Measurements from ENCODE around the gene GPC3. TPM values are rescaled to one million over a fixed set of nuclear protein-coding genes. Genes with fewer than 3 reads are reported as not detected.
A peak's percentile ranks its signal among the peaks of the same experiment; 100 is the strongest.
"Not testable (repeated sequence)": the region's sequence is repeated elsewhere in the genome, so short reads cannot be mapped to it uniquely, and the experiment has no call there.

The GPC3 gene
- total RNA-seq, 2 experiments from 2014 or later: 0.40 to 0.72 TPM

DNA sequence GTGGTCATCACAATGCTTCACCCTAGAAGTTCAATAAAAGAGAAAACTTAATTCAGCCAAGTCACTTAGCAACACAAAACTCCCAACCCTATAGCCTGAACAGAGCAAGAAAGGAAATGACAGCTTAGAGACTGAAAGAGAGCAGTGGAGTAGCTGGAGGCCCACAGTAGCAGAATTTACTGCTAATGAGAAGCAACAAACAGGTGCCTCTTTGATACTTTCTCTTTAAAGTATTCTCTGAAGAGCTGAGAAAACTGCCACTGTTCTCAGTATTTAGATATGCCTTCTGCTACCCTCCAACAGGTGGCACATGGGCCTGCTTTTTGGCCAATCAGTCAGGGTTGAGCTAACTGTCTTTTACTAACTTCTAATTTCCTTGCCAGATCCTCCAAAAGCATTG is 240.0 kb downstream of the GPC3 start:
- no peaks in the 10 kb centered on the region for H3K9me3 Mint-ChIP-seq
- ATAC-seq (ENCODE audit: low read depth): peak; percentile 52
- no peak for DNase-seq
- H3K27ac Mint-ChIP-seq: no peak overlapping the region
- no peaks in the 10 kb centered on the region for H3K27me3 Mint-ChIP-seq
- peaks cover 21% of the 10 kb centered on the region for H3K4me1 Mint-ChIP-seq
- H3K36me3 Mint-ChIP-seq: no peaks in the 10 kb centered on the region
- POLR2A ChIA-PET: no interaction called here
- H3K4me3 Mint-ChIP-seq: no peak overlapping the region

DNA sequence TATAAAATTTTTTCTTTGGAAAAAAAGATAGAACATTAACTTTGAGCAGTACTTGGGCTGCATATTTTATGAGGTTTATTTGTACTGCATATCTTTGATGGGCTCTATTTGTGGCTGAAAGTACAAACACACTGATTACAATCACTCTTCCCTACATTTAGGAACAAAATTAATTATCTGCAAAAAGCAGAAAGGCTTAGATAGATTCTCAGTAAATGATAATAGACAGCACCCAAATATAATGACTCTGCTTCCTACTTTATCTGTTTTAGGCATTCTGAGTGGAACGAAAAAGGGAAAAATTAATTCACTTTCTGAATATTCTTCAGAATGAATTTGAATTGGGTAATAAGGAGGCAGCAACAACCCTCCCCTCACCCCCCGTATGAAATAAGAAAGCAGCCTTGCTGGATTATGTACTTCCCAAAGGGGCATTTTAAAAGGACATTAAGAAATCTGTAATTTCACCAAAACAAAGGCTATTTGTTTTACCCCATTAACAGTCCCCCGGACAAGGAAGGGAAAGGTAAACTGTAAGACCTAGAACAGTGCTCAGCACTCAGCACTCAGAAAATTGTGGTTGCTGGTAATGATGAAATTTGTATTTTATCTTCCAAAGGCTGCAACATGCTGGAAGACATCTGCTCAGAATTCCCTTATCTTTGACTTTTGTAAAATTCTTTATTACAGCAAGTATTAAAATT is 242.6 kb downstream of the GPC3 start:
- POLR2A ChIA-PET: no interaction called here
- Mint-ChIP-seq H3K9me3 (no peaks in the 10 kb centered on the region), H3K4me3 (no peak overlapping the region), H3K27ac (no peak overlapping the region), H3K27me3 (no peaks in the 10 kb centered on the region), H3K4me1 (peaks cover 13% of the 10 kb centered on the region), H3K36me3 (no peaks in the 10 kb centered on the region)
- DNase-seq (no peak), ATAC-seq (ENCODE audit: low read depth) (no peak)

DNA sequence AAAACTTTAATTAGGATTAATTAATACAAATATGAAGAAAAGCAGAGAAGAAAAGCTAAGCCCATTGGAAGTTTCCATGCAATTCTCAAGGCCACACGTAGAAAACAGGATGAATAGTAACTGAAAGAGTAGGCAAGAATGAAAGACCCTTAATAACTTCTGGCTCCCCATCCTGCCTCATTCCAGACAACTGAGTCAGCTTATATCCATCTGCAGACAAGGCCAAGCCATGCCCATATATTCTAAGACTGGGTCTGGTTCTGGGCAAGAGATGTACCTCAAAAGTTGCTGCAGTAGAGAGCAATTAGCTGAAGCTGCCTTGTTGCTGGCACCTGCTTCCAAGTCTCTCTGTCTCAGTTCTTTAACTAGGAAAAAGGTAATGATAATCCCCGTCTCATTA is 244.1 kb downstream of the GPC3 start:
- H3K4me1 Mint-ChIP-seq: peaks cover 12% of the 10 kb centered on the region
- H3K27me3 Mint-ChIP-seq: no peaks in the 10 kb centered on the region
- no peak for DNase-seq
- no peak overlapping the region for H3K4me3 Mint-ChIP-seq
- no peak for ATAC-seq (ENCODE audit: low read depth)
- no peak overlapping the region for H3K27ac Mint-ChIP-seq
- H3K9me3 Mint-ChIP-seq: no peaks in the 10 kb centered on the region
- POLR2A ChIA-PET: no interaction called here
- no peaks in the 10 kb centered on the region for H3K36me3 Mint-ChIP-seq

DNA sequence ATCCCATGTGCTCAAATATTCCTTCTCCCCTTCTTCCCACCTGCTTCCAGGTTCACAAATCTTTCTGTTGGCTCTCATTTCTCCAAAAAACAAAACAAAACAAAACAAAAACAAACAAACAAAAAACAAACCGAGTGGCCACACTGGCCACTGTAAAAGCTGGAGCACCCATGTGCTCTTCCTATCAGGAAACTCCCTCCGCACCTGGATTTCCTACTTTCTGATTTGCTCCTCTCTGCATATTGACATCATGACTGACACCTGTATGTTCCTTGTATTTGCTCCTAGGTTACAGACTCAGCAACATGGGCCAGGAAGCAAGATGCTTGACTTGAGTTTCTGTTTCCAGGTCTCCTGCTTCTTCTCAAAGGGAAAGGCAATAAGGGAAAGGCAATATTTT is 258.8 kb downstream of the GPC3 start:
- Mint-ChIP-seq H3K4me1 (peaks cover 7% of the 10 kb centered on the region), H3K4me3 (no peak overlapping the region), H3K27me3 (no peaks in the 10 kb centered on the region), H3K36me3 (no peaks in the 10 kb centered on the region), H3K9me3 (peaks cover 1% of the 10 kb centered on the region), H3K27ac (no peak overlapping the region)
- POLR2A ChIA-PET: no interaction called here
- no peak for ATAC-seq (ENCODE audit: low read depth)
- no peak for DNase-seq

DNA sequence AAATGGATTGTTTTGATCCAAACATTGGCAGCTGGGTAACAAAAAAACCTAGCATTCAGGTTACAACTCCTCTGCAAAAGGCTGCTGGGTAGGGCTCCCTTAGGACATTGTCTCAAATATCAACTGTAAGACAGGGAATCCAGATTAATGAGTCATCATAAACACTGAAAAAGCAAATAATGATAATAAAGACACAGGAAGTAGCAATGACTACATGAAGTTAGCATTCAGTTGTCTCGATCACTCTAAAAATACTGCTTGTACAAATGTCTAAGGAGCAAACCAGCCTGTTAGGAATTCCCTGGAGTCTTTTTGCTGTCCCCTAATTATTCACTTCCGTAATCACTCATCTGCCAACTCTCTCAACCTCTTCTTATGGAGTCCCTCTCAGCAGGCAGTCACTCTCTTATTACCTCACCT is 259.2 kb downstream of the GPC3 start:
- Mint-ChIP-seq H3K36me3 (no peaks in the 10 kb centered on the region), H3K9me3 (peaks cover 1% of the 10 kb centered on the region), H3K27me3 (no peaks in the 10 kb centered on the region), H3K4me3 (no peak overlapping the region), H3K27ac (no peak overlapping the region), H3K4me1 (peaks cover 7% of the 10 kb centered on the region)
- ATAC-seq (ENCODE audit: low read depth): no peak
- POLR2A ChIA-PET: no interaction called here
- DNase-seq: no peak

DNA sequence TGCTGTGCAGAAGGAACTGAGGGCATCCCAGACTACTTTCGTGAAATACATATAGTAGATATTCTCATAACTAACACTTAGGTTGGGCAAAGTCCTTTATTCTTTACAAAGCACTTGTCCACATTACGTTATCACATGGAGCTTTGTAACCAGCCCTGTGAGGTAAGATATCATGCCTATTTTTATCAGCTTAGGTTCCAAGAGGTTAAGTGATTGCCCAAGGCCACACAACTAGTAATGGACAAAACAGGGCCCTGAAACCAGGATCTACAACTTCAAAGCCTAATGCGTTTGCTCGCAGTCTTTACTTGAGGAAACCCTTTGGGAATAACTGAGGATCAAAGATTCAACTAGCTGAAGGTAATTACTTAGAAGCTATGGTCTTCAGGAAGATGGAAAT is 261.5 kb downstream of the GPC3 start:
- Mint-ChIP-seq H3K9me3 (peaks cover 1% of the 10 kb centered on the region), H3K4me3 (no peak overlapping the region), H3K27ac (no peak overlapping the region), H3K4me1 (peaks cover 7% of the 10 kb centered on the region), H3K27me3 (no peaks in the 10 kb centered on the region), H3K36me3 (no peaks in the 10 kb centered on the region)
- DNase-seq: no peak
- POLR2A ChIA-PET: no interaction called here
- ATAC-seq (ENCODE audit: low read depth): no peak

DNA sequence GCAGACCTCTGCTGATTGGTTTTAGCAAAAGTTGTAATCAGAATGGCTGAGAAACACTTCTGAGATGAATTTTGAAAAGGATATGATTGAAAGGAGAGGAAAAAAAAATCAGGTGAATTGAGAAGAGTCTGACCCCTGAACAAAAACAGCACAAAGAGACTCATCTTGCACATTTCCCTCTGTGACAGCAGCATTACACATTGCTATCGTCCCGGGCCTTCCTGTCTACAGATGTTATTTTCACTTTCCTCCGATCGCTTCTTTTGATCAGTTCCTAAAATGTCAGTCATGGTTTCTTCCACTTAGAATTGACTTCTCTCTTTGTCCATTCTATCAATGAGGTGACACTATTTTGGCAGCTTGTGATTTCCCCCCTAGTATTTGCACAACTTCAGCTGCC is 262.6 kb downstream of the GPC3 start:
- H3K36me3 Mint-ChIP-seq: no peaks in the 10 kb centered on the region
- ATAC-seq (ENCODE audit: low read depth) (peak; percentile 47), DNase-seq (no peak)
- peaks cover 1% of the 10 kb centered on the region for H3K9me3 Mint-ChIP-seq
- peak overlapping the region; percentile 75 for H3K4me3 Mint-ChIP-seq
- POLR2A ChIA-PET: no interaction called here
- peak overlapping the region; percentile 47 for H3K27ac Mint-ChIP-seq
- H3K4me1 Mint-ChIP-seq: peaks cover 7% of the 10 kb centered on the region
- no peaks in the 10 kb centered on the region for H3K27me3 Mint-ChIP-seq

DNA sequence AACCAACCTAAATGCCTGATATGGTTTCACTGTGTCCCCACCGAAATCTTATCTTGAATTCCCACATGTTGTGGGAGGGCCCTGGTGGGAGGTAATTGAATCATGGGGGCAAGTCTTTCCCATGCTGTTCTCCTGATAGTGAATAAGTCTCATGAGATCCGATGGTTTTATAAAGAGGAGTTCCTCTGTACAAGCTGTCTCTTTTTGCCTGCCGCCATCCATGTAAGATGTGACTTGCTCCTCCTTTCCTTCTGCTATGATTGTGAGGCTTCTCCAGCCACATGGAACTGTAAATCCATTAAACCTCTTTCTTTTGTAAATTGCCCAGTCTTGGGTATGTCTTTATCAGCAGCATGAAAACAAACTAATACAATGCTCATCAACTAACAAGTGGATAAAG is 265.1 kb downstream of the GPC3 start:
- H3K9me3 Mint-ChIP-seq; POLR2A ChIA-PET; H3K27ac Mint-ChIP-seq; H3K36me3 Mint-ChIP-seq; ATAC-seq (ENCODE audit: low read depth); H3K4me1 Mint-ChIP-seq; DNase-seq; H3K4me3 Mint-ChIP-seq; H3K27me3 Mint-ChIP-seq: not testable (repeated sequence)

DNA sequence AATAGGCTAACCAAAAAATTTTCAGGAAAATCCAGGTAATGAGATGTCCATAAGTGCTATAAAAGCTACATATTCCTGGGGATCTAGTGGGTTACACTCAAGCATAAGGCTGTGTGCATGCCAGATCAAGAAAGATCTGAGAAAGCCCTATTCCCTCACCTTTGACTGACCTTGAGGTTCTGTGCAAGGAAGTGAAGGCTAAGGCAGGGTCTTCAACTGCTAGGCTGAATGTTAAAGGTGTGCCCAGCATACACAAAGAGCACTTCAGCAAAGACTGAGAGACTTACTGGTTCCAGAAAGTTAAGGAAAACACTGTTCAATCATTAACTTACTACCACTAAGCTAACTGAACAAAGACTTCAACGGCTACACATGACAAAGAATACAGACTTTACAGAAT is 269.7 kb downstream of the GPC3 start:
- no peak for ATAC-seq (ENCODE audit: low read depth)

DNA sequence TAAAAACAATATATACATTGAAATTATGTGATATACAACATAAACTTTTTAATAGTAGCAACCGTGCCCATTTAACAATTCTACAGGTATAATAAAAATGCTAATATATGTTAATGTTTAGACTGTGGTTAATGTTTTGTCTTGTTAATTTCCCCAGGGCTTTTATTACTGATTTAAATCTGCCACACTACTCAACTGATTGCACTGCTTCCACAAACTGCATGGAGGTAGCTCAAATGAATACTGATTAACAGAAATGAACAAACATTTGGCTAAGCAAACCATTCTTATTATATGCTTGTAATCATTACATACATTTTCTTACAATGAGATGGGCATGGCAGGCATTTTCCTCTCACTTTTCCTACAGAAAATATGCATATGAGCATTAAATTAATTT is 275.9 kb downstream of the GPC3 start:
- ATAC-seq (ENCODE audit: low read depth): no peak
- Mint-ChIP-seq H3K4me1 (no peaks in the 10 kb centered on the region), H3K4me3 (no peak overlapping the region), H3K27ac (no peak overlapping the region), H3K9me3 (no peaks in the 10 kb centered on the region), H3K27me3 (no peaks in the 10 kb centered on the region), H3K36me3 (no peaks in the 10 kb centered on the region)
- no peak for DNase-seq
- POLR2A ChIA-PET: no interaction called here

More for the DNA sequence above, 269.7 kb downstream of the GPC3 start:
- DNase-seq: no peak
- H3K4me1 Mint-ChIP-seq: peaks cover 2% of the 10 kb centered on the region
- H3K4me3 Mint-ChIP-seq: no peak overlapping the region
- H3K9me3 Mint-ChIP-seq: no peaks in the 10 kb centered on the region
- H3K27me3 Mint-ChIP-seq: no peaks in the 10 kb centered on the region
- H3K27ac Mint-ChIP-seq: no peak overlapping the region
- POLR2A ChIA-PET: no interaction called here
- no peaks in the 10 kb centered on the region for H3K36me3 Mint-ChIP-seq

DNA sequence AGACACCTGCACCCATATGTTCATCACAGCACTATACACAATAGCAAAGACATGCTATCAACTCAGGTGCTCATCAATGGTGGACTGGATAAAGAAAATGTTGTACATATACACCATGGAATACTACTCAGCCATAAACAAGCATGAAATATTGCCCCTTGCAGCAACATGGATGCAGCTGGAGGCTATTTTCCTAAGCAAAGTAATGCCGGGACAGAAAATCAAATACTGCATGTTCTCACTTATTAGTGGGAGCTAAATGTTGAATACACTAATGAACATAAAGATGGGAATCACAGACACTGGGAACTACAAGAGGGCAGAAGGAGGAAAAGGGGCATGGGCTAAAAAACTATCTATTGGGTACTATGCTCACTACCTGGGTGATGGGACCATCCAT is 278.5 kb downstream of the GPC3 start:
- Mint-ChIP-seq H3K36me3 (no peaks in the 10 kb centered on the region), H3K27ac (no peak overlapping the region), H3K4me1 (no peaks in the 10 kb centered on the region), H3K9me3 (no peaks in the 10 kb centered on the region), H3K4me3 (no peak overlapping the region), H3K27me3 (no peaks in the 10 kb centered on the region)
- DNase-seq (no peak), ATAC-seq (ENCODE audit: low read depth) (no peak)
- POLR2A ChIA-PET: no interaction called here

DNA sequence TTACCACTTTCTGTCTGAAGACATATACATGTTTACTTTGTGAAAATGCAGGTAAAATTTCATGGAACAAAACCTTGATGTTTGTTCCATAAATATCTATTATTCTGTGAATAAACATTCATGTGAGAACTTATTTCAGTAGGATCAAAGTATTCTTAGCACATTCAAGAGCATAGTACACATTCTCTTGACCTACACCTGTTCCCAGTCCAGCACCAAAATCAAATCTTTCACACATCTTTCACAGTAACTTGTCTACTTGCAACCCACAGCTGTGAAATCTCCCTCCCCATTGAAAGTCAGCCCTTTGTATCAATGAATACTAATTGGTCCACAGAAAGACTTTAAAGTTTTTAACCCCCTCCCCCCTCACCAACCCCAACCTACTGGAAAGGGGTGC is 283.2 kb downstream of the GPC3 start:
- no peak overlapping the region for H3K27ac Mint-ChIP-seq
- H3K4me1 Mint-ChIP-seq: no peaks in the 10 kb centered on the region
- no peak overlapping the region for H3K4me3 Mint-ChIP-seq
- ATAC-seq (ENCODE audit: low read depth) (no peak), DNase-seq (no peak)
- POLR2A ChIA-PET: no interaction called here
- H3K27me3 Mint-ChIP-seq: no peaks in the 10 kb centered on the region
- no peaks in the 10 kb centered on the region for H3K9me3 Mint-ChIP-seq
- H3K36me3 Mint-ChIP-seq: no peaks in the 10 kb centered on the region

DNA sequence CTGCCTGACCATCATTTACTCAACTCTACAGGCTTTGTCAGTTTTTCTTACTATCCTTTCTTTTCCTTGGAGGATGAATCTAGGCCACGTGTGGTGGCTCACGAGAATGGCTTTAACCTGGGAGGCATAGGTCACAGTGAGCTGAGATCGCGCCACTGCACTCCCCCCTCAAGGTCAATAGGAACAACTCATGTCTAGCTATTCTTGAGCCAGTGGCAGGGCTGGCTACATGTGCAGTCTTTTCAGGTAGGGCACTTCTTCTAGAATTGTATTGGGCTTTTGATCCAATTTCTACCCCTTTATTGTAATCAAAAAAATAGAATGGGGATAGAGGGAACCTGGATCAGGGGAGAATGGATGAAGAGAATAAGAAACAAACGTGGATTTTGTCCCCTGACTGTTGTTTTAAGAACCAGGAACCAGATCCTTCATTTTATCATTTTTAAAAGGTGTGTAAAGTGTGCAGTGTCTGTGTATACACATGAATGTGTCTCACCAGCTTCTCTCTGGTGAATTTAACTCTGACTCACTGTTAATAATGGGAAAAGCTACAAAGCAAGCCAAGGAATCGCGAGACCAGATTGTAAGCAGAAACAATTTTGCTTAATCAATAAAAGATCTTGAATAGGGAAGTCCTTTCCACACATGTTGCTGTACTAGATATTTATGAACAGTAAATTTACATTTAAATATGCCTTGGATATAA is 286.2 kb downstream of the GPC3 start:
- H3K4me3 Mint-ChIP-seq: no peak overlapping the region
- POLR2A ChIA-PET: no interaction called here
- no peak for ATAC-seq (ENCODE audit: low read depth)
- no peaks in the 10 kb centered on the region for H3K9me3 Mint-ChIP-seq
- H3K27ac Mint-ChIP-seq: no peak overlapping the region
- DNase-seq: no peak
- no peaks in the 10 kb centered on the region for H3K4me1 Mint-ChIP-seq
- no peaks in the 10 kb centered on the region for H3K27me3 Mint-ChIP-seq
- peaks cover 2% of the 10 kb centered on the region for H3K36me3 Mint-ChIP-seq

DNA sequence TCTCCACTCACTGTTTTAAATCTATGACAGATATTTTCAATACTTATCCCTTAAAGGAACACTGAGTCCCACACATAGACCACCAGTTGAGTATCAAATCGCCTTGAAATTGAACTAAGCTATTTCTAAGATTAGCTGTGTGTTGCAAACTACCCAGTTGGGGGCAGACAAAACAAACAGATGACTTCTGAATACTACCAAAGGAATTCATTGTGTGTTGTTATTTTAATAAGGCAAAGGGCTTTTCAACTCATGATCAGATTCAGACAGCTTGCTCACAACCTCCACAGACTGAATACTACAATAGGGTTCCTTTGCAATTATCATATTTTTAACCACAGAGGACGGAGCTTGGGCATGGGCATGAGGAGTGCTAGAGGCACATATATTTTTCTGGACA is 287.1 kb downstream of the GPC3 start:
- DNase-seq: no peak
- no peak overlapping the region for H3K4me3 Mint-ChIP-seq
- H3K27ac Mint-ChIP-seq: no peak overlapping the region
- POLR2A ChIA-PET: no interaction called here
- H3K4me1 Mint-ChIP-seq: no peaks in the 10 kb centered on the region
- peaks cover 2% of the 10 kb centered on the region for H3K36me3 Mint-ChIP-seq
- H3K9me3 Mint-ChIP-seq: no peaks in the 10 kb centered on the region
- no peaks in the 10 kb centered on the region for H3K27me3 Mint-ChIP-seq
- no peak for ATAC-seq (ENCODE audit: low read depth)

All from activated naive CD8-positive, alpha-beta T cell treated with anti-CD3 and anti-CD28 coated beads, Interleukin-2, amount 10 ng/mL, durations not matched to agents 7 days and 5 days (primary cell).